Measurements from ENCODE around the gene EIF3L.

The EIF3L gene

GRCh38 chr22:37911697-37912096 is 62.5 kb downstream of the EIF3L start:
- Histone ChIP-seq H3K9me2 (replicated peaks; ENCODE audit: control insufficient read depth, low read length) (no peaks in the 10 kb centered on the region), H3K9me3 (ENCODE audit: control insufficient read depth, insufficient read depth, low read length) (no peaks in the 10 kb centered on the region), H3K79me2 (ENCODE audit: control insufficient read depth, low read length) (no peaks in the 10 kb centered on the region), H3K4me1 (ENCODE audit: control insufficient read depth, low read length) (peaks cover 9% of the 10 kb centered on the region), H3K27me3 (ENCODE audit: control insufficient read depth, low read length) (no peaks in the 10 kb centered on the region), H3K4me3 (ENCODE audit: low read length) (no peak overlapping the region), H3F3A (ENCODE audit: control insufficient read depth, insufficient read depth) (peaks cover 3% of the 10 kb centered on the region; the same call in 1 of the 2 replicates), H3K27ac (ENCODE audit: low read depth, low read length) (no peak overlapping the region), H4K20me1 (ENCODE audit: control insufficient read depth, insufficient read depth, low read depth, low read length) (no peaks in the 10 kb centered on the region), H3K4me2 (ENCODE audit: low read length) (no peak overlapping the region), H3K36me3 (ENCODE audit: control insufficient read depth, low read length) (no peaks in the 10 kb centered on the region)
- TF ChIP-seq CTCF (IDR thresholded peaks at IDR 0.05; ENCODE audit: low read depth, low read length, poor library complexity, severe bottlenecking) = no peak
- TF ChIP-seq EZH2phosphoT487 (IDR thresholded peaks at IDR 0.05; ENCODE audit: borderline replicate concordance, low read length) = no peak

- H4K20me1 ChIP-seq (ENCODE audit: control insufficient read depth, insufficient read depth, low read depth, low read length) = no peaks in the 10 kb centered on the region
- no peaks in the 10 kb centered on the region for H3K27me3 ChIP-seq (ENCODE audit: control insufficient read depth, low read length)
- no peaks in the 10 kb centered on the region for H3K9me3 ChIP-seq (ENCODE audit: control insufficient read depth, insufficient read depth, low read length)
- H3K4me3 ChIP-seq (ENCODE audit: low read length) = no peak overlapping the region
- H3K79me2 ChIP-seq (ENCODE audit: control insufficient read depth, low read length) = no peaks in the 10 kb centered on the region
- H3K4me2 ChIP-seq (ENCODE audit: low read length) = no peak overlapping the region
- no peak overlapping the region for H3K27ac ChIP-seq (ENCODE audit: low read depth, low read length)
- H3K36me3 ChIP-seq (ENCODE audit: control insufficient read depth, low read length) = no peaks in the 10 kb centered on the region
- H3F3A ChIP-seq (ENCODE audit: control insufficient read depth, insufficient read depth) = 0 out of 2 replicates have a peak, but pooled peaks cover 3% of the 10 kb centered on the region
- TF ChIP-seq CTCF (IDR thresholded peaks at IDR 0.05; ENCODE audit: low read depth, low read length, poor library complexity, severe bottlenecking) (no peak), EZH2phosphoT487 (IDR thresholded peaks at IDR 0.05; ENCODE audit: borderline replicate concordance, low read length) (no peak)
- H3K9me2 ChIP-seq (replicated peaks; ENCODE audit: control insufficient read depth, low read length) = no peaks in the 10 kb centered on the region
- H3K4me1 ChIP-seq (ENCODE audit: control insufficient read depth, low read length) = peaks cover 4% of the 10 kb centered on the region
These were observed 63.0 kb downstream of the EIF3L start for GRCh38 chr22:37912171-37912570.

- Histone ChIP-seq H3K36me3 (ENCODE audit: control insufficient read depth, low read length) (no peaks in the 10 kb centered on the region), H3K4me1 (ENCODE audit: control insufficient read depth, low read length) (peaks cover 6% of the 10 kb centered on the region), H3K9me2 (replicated peaks; ENCODE audit: control insufficient read depth, low read length) (no peaks in the 10 kb centered on the region), H3K4me2 (ENCODE audit: low read length) (no peak overlapping the region), H4K20me1 (ENCODE audit: control insufficient read depth, insufficient read depth, low read depth, low read length) (no peaks in the 10 kb centered on the region), H3K27ac (ENCODE audit: low read depth, low read length) (no peak overlapping the region), H3K79me2 (ENCODE audit: control insufficient read depth, low read length) (no peaks in the 10 kb centered on the region), H3F3A (ENCODE audit: control insufficient read depth, insufficient read depth) (no peaks in the 10 kb centered on the region), H3K4me3 (ENCODE audit: low read length) (no peak overlapping the region), H3K9me3 (ENCODE audit: control insufficient read depth, insufficient read depth, low read length) (no peaks in the 10 kb centered on the region), H3K27me3 (ENCODE audit: control insufficient read depth, low read length) (no peaks in the 10 kb centered on the region)
- TF ChIP-seq CTCF (IDR thresholded peaks at IDR 0.05; ENCODE audit: low read depth, low read length, poor library complexity, severe bottlenecking) (no peak), EZH2phosphoT487 (IDR thresholded peaks at IDR 0.05; ENCODE audit: borderline replicate concordance, low read length) (no peak)
These were observed 64.1 kb downstream of the EIF3L start for GRCh38 chr22:37913233-37913721.
